SK-N-SH (cell line): ENCODE measurements around the gene MUC5B.
"Not testable (repeated sequence)": the region's sequence is repeated elsewhere in the genome, so short reads cannot be mapped to it uniquely, and the experiment has no call there.

Experiments
- CTCF ChIP-seq: fragments of 200-600 bp; sonication (generic); IDR thresholded peaks from 2 replicates; pipeline ENCODE4 v1.6.1; 2017; ENCODE audit warnings: antibody characterized with exemption, mild to moderate bottlenecking, moderate library complexity
- EP300 ChIP-seq, 2 experiments: IDR thresholded peaks; 2 replicates each; pipeline versions ENCODE4 v1.4.0 to v1.6.1; 2012; ENCODE audit warnings: borderline replicate concordance in 1 of 2, low read depth in 1 of 2, low read length in 1 of 2
- GABPA ChIP-seq: IDR thresholded peaks from 2 replicates; pipeline ENCODE4 v1.4.0; 2012; ENCODE audit warnings: low read depth, mild to moderate bottlenecking
- IRF3 ChIP-seq: fragments of 150-350 bp; IDR thresholded peaks from 2 replicates; pipeline ENCODE4 v1.6.1; 2016; ENCODE audit warnings: mild to moderate bottlenecking, low read depth, low read length
- JUND ChIP-seq: IDR thresholded peaks from 2 replicates; pipeline ENCODE4 v1.4.0; 2012
- MXI1 ChIP-seq: IDR thresholded peaks from 2 replicates; pipeline ENCODE4 v1.6.1; 2012; ENCODE audit warnings: mild to moderate bottlenecking, low read depth, low read length, improper control_type of control experiment
- POLR2AphosphoS5 ChIP-seq: IDR thresholded peaks from 2 replicates; pipeline ENCODE4 v1.6.1; 2012; ENCODE audit warnings: low read depth, low read length
- TAF1 ChIP-seq: IDR thresholded peaks from 2 replicates; pipeline ENCODE4 v1.6.1; 2012; ENCODE audit warnings: low read depth, mild to moderate bottlenecking, low read length, moderate library complexity, borderline replicate concordance
- TCF12 ChIP-seq: IDR thresholded peaks from 2 replicates; pipeline ENCODE4 v1.4.0; 2012
- YY1 ChIP-seq: IDR thresholded peaks from 2 replicates; pipeline ENCODE4 v1.4.0; 2012; ENCODE audit warnings: low read depth, mild to moderate bottlenecking
- TF ChIP-seq, protein P1 (sequence below): IDR thresholded peaks from 2 replicates; pipeline ENCODE4; 2012

GRCh38 chr11:1244557-1244956, 21.7 kb downstream of the MUC5B start:
- not testable (repeated sequence) for TF ChIP-seq CTCF; POLR2AphosphoS5; EP300 (IDR thresholded peaks at IDR 0.05; ENCODE audit: borderline replicate concordance in 1 of 2, low read depth in 1 of 2, low read length in 1 of 2); TAF1; IRF3; GABPA; JUND; YY1; TCF12; MXI1
- TF ChIP-seq, protein P1, sequence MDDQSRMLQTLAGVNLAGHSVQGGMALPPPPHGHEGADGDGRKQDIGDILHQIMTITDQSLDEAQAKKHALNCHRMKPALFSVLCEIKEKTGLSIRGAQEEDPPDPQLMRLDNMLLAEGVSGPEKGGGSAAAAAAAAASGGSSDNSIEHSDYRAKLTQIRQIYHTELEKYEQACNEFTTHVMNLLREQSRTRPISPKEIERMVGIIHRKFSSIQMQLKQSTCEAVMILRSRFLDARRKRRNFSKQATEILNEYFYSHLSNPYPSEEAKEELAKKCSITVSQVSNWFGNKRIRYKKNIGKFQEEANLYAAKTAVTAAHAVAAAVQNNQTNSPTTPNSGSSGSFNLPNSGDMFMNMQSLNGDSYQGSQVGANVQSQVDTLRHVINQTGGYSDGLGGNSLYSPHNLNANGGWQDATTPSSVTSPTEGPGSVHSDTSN: not testable (repeated sequence)
